GM21717 (cell line): Measurements from ENCODE around the gene SLX4IP.

Experiments
- ATAC-seq: cut with Tn5 transposase; IDR thresholded peaks from one replicate; pipeline ENCODE4 v1.9.1; 2021; ENCODE audit warnings: mild to moderate bottlenecking, moderate library complexity; ENCODE audit not compliant: unreplicated experiment

The SLX4IP gene

GRCh38 chr20:10672624-10673127 is 237.6 kb downstream of the SLX4IP start:
- no peak for ATAC-seq

- no peak for ATAC-seq
Observed at GRCh38 chr20:10673176-10673841, 238.2 kb downstream of the SLX4IP start.

- peak; percentile 54 for ATAC-seq
Observed at GRCh38 chr20:10673842-10674683, 239.0 kb downstream of the SLX4IP start, which contains the start of gene JAG1. TSS of gene JAG1 (minus strand) at chr20:10673999. CDS start at chr20:10673530, 469 bp downstream.

- ATAC-seq = peak; percentile 40
Observed at GRCh38 chr20:10674684-10675449, 239.8 kb downstream of the SLX4IP start.

GRCh38 chr20:10675450-10675848 is 240.3 kb downstream of the SLX4IP start:
- ATAC-seq = no peak

GRCh38 chr20:10676518-10676917 is 241.4 kb downstream of the SLX4IP start:
- ATAC-seq = no peak
